Measurements from ENCODE around the gene RSBN1L.

DNA sequence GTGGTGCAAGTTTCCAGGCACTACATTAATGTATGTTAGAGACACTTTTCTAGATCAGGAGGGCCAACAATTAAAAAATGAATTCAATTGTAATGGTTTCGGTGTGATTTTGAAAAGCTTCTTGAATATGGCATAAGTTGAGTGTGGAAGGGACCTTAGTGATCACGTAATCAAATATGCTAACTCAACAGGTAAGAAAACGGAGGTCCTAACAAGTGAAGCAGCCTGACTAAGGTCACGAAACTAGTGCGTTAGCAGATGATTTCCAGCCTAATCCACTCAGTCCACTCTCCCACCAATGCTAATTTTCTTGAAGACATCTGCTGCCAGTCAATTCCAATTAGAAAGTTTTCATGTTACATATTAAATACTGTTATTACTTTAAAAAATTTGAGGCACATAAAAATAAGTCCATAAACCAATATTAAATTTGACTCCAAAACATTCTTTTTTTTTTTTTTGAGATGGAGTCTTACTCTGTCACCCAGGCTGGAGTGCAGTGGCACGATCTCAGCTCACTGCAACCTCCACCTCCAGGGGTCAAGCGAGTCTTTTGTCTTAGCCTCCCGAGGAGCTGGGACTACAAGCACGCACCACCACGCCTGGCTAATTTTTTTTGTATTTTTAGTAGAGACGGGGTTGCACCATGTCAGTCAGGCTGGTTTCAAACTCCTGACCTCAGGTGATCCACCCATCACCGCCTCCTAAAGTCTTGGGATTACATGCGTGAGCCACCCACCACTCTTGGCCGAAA, 2.3 kb upstream of the RSBN1L start:
- TF ChIP-seq, protein P1, sequence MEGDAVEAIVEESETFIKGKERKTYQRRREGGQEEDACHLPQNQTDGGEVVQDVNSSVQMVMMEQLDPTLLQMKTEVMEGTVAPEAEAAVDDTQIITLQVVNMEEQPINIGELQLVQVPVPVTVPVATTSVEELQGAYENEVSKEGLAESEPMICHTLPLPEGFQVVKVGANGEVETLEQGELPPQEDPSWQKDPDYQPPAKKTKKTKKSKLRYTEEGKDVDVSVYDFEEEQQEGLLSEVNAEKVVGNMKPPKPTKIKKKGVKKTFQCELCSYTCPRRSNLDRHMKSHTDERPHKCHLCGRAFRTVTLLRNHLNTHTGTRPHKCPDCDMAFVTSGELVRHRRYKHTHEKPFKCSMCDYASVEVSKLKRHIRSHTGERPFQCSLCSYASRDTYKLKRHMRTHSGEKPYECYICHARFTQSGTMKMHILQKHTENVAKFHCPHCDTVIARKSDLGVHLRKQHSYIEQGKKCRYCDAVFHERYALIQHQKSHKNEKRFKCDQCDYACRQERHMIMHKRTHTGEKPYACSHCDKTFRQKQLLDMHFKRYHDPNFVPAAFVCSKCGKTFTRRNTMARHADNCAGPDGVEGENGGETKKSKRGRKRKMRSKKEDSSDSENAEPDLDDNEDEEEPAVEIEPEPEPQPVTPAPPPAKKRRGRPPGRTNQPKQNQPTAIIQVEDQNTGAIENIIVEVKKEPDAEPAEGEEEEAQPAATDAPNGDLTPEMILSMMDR (IDR thresholded peaks at IDR 0.05): no peak
- no peak for TF ChIP-seq POLR2A (IDR thresholded peaks at IDR 0.05)

All from thyroid gland (tissue), 4 donors.